Measurements from ENCODE around the gene MFF.
"Not testable (repeated sequence)": the region's sequence is repeated elsewhere in the genome, so short reads cannot be mapped to it uniquely, and the experiment has no call there.

The MFF gene

GRCh38 chr2:227339098-227339599, 14.1 kb downstream of the MFF start:
- DNase-seq = no peak

DNA sequence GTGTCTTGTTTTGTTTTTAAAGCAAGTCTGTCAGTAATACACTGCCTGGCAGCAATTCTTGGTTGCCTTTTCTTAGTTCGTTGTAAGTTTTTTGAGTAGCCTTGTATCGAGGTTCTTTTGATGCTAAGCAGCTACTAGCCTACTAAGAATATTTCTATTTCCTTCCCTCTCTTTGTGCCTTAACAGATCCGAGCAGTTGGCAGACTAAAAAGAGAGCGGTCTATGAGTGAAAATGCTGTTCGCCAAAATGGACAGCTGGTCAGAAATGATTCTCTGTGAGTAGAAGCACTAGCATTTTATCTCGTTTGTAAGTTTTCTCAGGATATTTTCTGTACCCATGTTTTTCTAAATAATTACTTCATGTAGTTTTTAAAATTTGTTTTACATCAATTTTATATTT, 15.1 kb downstream of the MFF start:
- DNase-seq = no peak

GRCh38 chr2:227341553-227341952, 16.5 kb downstream of the MFF start:
- DNase-seq = no peak

DNA sequence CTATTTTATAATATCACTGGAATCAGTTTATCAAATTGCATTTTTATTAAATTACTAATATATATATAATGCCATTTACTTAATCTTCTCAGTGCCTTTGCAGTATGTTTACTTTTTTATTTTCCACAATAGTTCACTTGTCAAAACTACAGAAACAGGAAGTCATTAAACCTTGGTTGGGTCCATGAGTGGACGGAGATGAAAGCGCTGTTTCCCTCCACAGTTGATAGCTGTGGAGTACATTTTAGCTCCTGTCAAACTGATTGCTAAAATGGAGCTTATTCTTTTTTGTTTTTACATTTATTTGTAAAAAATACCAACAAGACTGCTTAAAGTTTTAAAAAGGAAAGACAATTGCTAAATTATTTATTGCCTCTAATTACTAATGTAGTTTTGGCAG, 19.2 kb downstream of the MFF start:
- DNase-seq = peak; percentile 37

DNA sequence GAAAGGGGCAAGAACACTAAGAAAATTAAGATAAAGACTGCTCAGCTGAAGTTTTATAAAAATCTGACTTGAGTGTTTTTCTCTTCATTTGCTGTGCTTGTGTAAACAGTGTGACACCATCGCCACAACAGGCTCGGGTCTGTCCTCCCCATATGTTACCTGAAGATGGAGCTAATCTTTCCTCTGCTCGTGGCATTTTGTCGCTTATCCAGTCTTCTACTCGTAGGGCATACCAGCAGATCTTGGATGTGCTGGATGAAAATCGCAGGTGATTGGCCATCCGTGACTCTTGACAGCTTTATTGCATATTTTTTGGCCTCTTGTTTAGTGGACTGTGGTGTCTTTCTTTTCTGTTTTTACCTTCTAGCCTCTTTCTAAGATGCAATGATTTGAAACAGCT, 22.1 kb downstream of the MFF start:
- no peak for DNase-seq

- DNase-seq = no peak
Measured at GRCh38 chr2:227348324-227348723, 23.3 kb downstream of the MFF start.

- DNase-seq = no peak
Measured at GRCh38 chr2:227349989-227350612, 25.1 kb downstream of the MFF start.

DNA sequence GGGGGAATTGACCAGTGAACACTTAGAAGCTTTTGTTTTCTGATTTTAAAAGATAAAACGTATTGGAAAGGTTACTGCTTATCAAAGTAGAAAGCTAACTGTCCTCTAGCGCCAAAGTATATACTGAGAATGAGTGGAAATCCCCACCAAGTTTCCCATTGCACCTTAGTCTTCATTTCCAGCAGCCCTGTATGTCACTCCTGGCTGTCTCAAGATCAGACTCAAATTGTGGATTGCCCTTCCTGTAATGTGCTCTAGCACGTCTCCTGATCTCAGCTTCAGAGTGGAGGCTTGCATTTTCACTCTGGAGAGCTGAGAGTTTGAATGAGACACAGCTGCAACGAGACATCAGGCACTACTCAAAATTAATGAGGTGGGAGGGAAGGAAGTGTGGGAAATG, 26.6 kb downstream of the MFF start:
- no peak for DNase-seq

GRCh38 chr2:227360351-227360750, 35.3 kb downstream of the MFF start:
- no peak for DNase-seq

DNA sequence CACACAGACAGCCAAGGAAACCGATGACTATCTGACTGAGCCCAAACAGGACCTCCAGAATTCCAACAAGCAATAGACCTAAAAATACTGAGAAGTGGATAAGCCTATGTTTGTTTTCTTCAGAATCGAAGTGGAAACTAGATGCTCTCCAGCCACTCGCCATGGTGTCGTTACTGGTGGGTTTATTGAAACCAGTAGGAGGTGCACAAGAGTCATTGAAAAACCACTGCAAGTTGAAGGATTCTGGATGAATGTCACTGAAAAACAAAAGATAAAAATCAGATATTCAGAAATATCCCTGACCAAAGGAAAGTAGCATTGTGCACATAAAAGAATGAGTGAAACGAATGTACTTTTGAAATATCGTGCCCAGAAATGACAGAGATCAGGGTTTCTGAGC, 38.7 kb downstream of the MFF start:
- DNase-seq = no peak

DNA sequence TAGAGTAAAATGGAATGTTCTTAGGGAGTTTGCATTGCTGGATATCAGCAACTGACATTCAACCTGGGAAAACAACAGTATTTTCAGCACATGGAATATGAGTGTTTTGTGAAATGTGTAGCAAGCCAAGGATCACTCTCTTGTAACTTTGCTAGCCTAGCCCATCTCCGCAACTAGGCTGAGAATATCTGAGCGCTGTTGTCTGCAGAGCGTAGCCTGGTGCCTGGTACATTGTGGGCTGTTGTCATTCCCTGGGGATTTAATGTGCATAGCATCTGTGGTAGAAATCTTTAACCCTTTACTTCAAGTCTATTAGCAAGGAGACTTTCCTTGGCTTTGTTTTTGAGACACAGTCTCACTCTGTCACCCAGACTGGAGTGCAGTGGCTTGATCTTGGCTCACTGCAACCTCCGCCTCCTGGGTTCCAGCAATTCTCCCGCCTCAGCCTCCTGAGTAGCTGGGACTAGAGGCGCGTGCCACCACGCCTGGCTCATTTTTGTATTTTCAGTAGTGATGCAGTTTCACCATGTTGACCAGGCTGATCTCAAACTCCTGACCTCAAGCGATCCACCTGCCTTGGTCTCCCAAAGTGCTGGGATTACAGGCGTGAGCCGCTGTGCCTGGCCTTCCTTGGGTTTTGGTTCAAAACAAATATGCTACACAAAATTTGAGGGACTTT, 39.7 kb downstream of the MFF start:
- not testable (repeated sequence) for DNase-seq

- DNase-seq = no peak
Measured at GRCh38 chr2:227365833-227366232, 40.8 kb downstream of the MFF start.

DNA sequence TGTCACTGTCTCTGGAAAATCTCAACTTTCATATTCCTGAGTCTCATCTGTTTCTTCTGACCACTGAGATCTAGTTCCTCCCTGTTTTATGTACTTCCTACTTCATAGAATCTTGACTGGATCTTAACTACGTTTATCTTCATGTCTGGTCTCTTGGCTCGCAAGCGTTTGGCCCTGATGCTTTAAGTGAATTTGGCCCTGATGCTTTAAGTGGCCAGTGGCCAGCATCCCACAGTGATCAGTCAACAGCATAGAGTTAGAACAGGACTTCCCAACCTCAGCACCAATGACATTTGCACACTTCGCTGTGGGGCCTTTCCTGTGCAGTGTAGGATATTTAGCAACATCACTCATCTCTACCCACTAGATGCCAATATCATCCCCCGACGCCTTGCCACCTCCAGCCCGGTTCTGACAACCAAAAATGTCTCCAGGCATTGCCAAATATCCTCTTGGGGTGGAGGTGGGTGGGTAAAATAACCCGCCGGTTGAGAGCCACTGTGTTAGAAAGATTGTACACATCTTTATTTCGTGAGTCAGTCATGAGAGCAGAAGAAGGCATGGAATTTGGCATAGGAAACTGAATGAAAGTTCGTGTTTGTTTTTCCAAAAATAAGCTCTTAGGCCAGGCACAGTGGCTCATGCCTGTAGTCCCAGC, 41.8 kb downstream of the MFF start:
- DNase-seq = no peak

GRCh38 chr2:227367427-227367795, 42.4 kb downstream of the MFF start:
- DNase-seq = no peak

DNA sequence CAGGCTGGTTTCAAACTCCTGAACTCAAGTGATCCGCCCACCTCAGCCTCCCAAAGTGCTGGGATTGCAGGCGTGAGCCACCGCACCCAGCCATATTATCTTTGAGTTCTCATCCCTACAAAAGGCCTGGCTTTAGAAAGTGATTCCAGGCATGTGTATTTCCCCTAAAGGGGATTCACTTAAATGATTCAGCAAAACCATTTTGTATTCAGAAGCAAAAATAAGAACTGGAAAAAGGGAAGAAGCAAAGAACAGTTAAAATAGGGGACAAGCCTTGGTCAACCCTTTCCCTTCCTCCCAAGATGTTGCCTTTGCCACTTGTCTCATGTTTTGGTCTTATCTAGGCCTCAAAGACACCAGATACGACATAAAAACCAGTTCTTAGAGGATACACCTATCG, 43.5 kb downstream of the MFF start:
- DNase-seq = no peak

- no peak for DNase-seq
Measured at GRCh38 chr2:227370092-227370491, 45.0 kb downstream of the MFF start.

GRCh38 chr2:227370791-227371312, 45.8 kb downstream of the MFF start:
- DNase-seq = no peak

DNA sequence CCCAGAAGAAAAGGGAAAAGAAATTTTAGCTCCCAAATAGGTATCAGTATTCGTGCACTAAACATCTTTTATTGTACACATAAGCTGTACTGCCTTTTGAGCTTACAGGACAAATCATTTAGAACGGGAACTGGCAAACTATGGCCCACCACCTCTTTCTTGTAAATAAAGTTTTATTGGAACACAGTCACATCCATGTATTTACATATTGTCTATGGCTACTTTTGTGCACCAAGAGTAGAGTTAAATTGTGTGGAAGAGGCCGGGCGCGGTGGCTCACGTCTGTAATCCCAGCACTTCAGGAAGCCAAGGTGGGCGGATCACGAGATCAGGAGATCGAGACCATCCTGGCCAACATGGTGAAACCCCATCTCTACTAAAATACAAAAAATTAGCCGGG, 48.3 kb downstream of the MFF start:
- DNase-seq = no peak

GRCh38 chr2:227374158-227374557, 49.1 kb downstream of the MFF start:
- no peak for DNase-seq

GRCh38 chr2:227376656-227377396, 51.8 kb downstream of the MFF start:
- peak; percentile 72 for DNase-seq

- DNase-seq = peak; percentile 16
Measured at GRCh38 chr2:227377467-227378351, 52.7 kb downstream of the MFF start.

- DNase-seq = no peak
Measured at GRCh38 chr2:227378371-227378782, 53.3 kb downstream of the MFF start.
